SU-DHL-6 (cell line): Measurements from ENCODE around the gene ZNF212.
"Not testable (repeated sequence)": the region's sequence is repeated elsewhere in the genome, so short reads cannot be mapped to it uniquely, and the experiment has no call there.

Experiments used
- EZH2phosphoT487 ChIP-seq: fragments of 200-600 bp; sonication (generic), shearing (Covaris generic); conservative IDR thresholded peaks from 2 replicates; pipeline ENCODE4 v1.6.1; 2018; ENCODE audit warnings: mild to moderate bottlenecking, antibody characterized with exemption, low read length, moderate library complexity, mixed read lengths
- TF ChIP-seq, protein P1 (sequence below): fragments of 200-600 bp; sonication (generic); IDR thresholded peaks from one replicate; pipeline ENCODE4 v1.5.1; 2017; ENCODE audit warnings: antibody characterized with exemption, mild to moderate bottlenecking, low read length, moderate library complexity; ENCODE audit not compliant: insufficient read depth, poor library complexity, severe bottlenecking

GRCh38 chr7:149274424-149274823, 35.0 kb downstream of the ZNF212 start:
- TF ChIP-seq, protein P1, sequence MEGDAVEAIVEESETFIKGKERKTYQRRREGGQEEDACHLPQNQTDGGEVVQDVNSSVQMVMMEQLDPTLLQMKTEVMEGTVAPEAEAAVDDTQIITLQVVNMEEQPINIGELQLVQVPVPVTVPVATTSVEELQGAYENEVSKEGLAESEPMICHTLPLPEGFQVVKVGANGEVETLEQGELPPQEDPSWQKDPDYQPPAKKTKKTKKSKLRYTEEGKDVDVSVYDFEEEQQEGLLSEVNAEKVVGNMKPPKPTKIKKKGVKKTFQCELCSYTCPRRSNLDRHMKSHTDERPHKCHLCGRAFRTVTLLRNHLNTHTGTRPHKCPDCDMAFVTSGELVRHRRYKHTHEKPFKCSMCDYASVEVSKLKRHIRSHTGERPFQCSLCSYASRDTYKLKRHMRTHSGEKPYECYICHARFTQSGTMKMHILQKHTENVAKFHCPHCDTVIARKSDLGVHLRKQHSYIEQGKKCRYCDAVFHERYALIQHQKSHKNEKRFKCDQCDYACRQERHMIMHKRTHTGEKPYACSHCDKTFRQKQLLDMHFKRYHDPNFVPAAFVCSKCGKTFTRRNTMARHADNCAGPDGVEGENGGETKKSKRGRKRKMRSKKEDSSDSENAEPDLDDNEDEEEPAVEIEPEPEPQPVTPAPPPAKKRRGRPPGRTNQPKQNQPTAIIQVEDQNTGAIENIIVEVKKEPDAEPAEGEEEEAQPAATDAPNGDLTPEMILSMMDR = not testable (repeated sequence)
- TF ChIP-seq EZH2phosphoT487 = not testable (repeated sequence)
